Endodermal cell (in vitro differentiated cells): ENCODE results near the gene PCF11. TPM values are rescaled to one million over a fixed set of nuclear protein-coding genes. Genes with fewer than 3 reads are reported as not detected.

ENCODE experiments used
- DNase-seq: peaks from one replicate; pipeline ENCODE4 v3.0.0-alpha.2; 2017
- H3K27ac ChIP-seq: 2 replicates; pipeline ENCODE4 v1.5.1; 2013; ENCODE audit warnings: mild to moderate bottlenecking, low read depth, low read length, moderate library complexity
- H3K27me3 ChIP-seq: 2 replicates; pipeline ENCODE4 v1.6.1; 2013; ENCODE audit warnings: mild to moderate bottlenecking, low read length, moderate library complexity; ENCODE audit not compliant: insufficient read depth, control insufficient read depth, poor library complexity, severe bottlenecking
- H3K36me3 ChIP-seq: 2 replicates; pipeline ENCODE4 v1.7.0; 2013; ENCODE audit warnings: mild to moderate bottlenecking, low read length, moderate library complexity; ENCODE audit not compliant: control insufficient read depth, insufficient read depth
- H3K4me1 ChIP-seq: one replicate; pipeline ENCODE4 v1.7.0; 2013; ENCODE audit warnings: low read length; ENCODE audit not compliant: control insufficient read depth, insufficient read depth
- H3K4me3 ChIP-seq: 2 replicates; pipeline ENCODE4 v1.5.1; 2013; ENCODE audit warnings: mild to moderate bottlenecking, low read length, moderate library complexity
- H3K9ac ChIP-seq: 2 replicates; pipeline ENCODE4 v1.6.1; 2013; ENCODE audit warnings: mild to moderate bottlenecking, low read length, moderate library complexity; ENCODE audit not compliant: poor library complexity, severe bottlenecking; ENCODE audit errors: extremely low read depth
- H3K9me3 ChIP-seq: 2 replicates; pipeline ENCODE4 v1.6.1; 2013; ENCODE audit warnings: mild to moderate bottlenecking, low read length, moderate library complexity; ENCODE audit not compliant: control insufficient read depth
- H3K27ac Mint-ChIP-seq: 2 replicates; pipeline ENCODE4 v1.8.0; 2020; ENCODE audit warnings: mixed read lengths
- H3K27me3 Mint-ChIP-seq: 2 replicates; pipeline ENCODE4 v1.8.0; 2021; ENCODE audit warnings: mild to moderate bottlenecking, mixed read lengths; ENCODE audit not compliant: insufficient read depth
- H3K36me3 Mint-ChIP-seq: 2 replicates; pipeline ENCODE4 v1.8.0; 2020; ENCODE audit warnings: low read depth, mixed read lengths
- H3K4me1 Mint-ChIP-seq: 2 replicates; pipeline ENCODE4 v1.8.0; 2020; ENCODE audit warnings: mixed read lengths
- H3K4me3 Mint-ChIP-seq: 2 replicates; pipeline ENCODE4 v1.8.0; 2020; ENCODE audit warnings: mild to moderate bottlenecking, moderate library complexity, mixed read lengths
- H3K9me3 Mint-ChIP-seq: 2 replicates; pipeline ENCODE4 v1.8.0; 2020; ENCODE audit warnings: mild to moderate bottlenecking, mixed read lengths
- WGBS, 2 experiments: methylation state at CpG; one replicate each; pipeline versions ENCODE4 v1.1.5 to v1.1.7; 2013; ENCODE audit warnings: missing lambda C conversion rate in 2 of 2, mixed read lengths in 1 of 2; ENCODE audit not compliant: insufficient coverage in 1 of 2, insufficient read length in 1 of 2; 5-methylcytosine and 5-hydroxymethylcytosine counted together
- total RNA-seq, 2 donors: library from RNA; stranded (reverse); fragmentation: NEBNext Ultra II Directional in 1 of 2; extraction: Animal tissue kit (Norgen Biotek cat#: 25700) in 1 of 2; gene quantifications; 2 replicates in 1 of 2; 3 replicates in 1 of 2; pipeline ENCODE4 v1.2.1, GENCODE V29; 2021
- TF ChIP-seq, protein P1 (sequence below): fragments of 200-600 bp; sonication (generic); conservative IDR thresholded peaks from 2 replicates; pipeline ENCODE4 v1.5.0; 2021; ENCODE audit warnings: antibody characterized with exemption, mild to moderate bottlenecking

Gene PCF11
- total RNA-seq, 2 donors from 2014 or later = 52.7 to 67.7 TPM

GRCh38 chr11:83150450-83150849 is 6.5 kb upstream of the PCF11 start:
- 80 to 97% methylated on average over 1 to 2 of the region's 2 CpGs for whole genome bisulfite sequencing, 2 experiments
- no peaks in the 10 kb centered on the region for H3K27me3 Mint-ChIP-seq
- peaks cover 13% of the 10 kb centered on the region for H3K4me1 Mint-ChIP-seq
- H3K36me3 ChIP-seq = no peaks in the 10 kb centered on the region
- no peak overlapping the region for H3K27ac ChIP-seq
- TF ChIP-seq, protein P1, sequence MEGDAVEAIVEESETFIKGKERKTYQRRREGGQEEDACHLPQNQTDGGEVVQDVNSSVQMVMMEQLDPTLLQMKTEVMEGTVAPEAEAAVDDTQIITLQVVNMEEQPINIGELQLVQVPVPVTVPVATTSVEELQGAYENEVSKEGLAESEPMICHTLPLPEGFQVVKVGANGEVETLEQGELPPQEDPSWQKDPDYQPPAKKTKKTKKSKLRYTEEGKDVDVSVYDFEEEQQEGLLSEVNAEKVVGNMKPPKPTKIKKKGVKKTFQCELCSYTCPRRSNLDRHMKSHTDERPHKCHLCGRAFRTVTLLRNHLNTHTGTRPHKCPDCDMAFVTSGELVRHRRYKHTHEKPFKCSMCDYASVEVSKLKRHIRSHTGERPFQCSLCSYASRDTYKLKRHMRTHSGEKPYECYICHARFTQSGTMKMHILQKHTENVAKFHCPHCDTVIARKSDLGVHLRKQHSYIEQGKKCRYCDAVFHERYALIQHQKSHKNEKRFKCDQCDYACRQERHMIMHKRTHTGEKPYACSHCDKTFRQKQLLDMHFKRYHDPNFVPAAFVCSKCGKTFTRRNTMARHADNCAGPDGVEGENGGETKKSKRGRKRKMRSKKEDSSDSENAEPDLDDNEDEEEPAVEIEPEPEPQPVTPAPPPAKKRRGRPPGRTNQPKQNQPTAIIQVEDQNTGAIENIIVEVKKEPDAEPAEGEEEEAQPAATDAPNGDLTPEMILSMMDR = no peak
- no peaks in the 10 kb centered on the region for H3K9me3 Mint-ChIP-seq
- no peaks in the 10 kb centered on the region for H3K9me3 ChIP-seq
- no peaks in the 10 kb centered on the region for H3K4me1 ChIP-seq
- no peak overlapping the region for H3K9ac ChIP-seq
- H3K4me3 Mint-ChIP-seq = no peak overlapping the region
- no peak overlapping the region for H3K4me3 ChIP-seq
- no peak overlapping the region for H3K27ac Mint-ChIP-seq
- no peak for DNase-seq
- no peaks in the 10 kb centered on the region for H3K36me3 Mint-ChIP-seq
- no peaks in the 10 kb centered on the region for H3K27me3 ChIP-seq

DNA sequence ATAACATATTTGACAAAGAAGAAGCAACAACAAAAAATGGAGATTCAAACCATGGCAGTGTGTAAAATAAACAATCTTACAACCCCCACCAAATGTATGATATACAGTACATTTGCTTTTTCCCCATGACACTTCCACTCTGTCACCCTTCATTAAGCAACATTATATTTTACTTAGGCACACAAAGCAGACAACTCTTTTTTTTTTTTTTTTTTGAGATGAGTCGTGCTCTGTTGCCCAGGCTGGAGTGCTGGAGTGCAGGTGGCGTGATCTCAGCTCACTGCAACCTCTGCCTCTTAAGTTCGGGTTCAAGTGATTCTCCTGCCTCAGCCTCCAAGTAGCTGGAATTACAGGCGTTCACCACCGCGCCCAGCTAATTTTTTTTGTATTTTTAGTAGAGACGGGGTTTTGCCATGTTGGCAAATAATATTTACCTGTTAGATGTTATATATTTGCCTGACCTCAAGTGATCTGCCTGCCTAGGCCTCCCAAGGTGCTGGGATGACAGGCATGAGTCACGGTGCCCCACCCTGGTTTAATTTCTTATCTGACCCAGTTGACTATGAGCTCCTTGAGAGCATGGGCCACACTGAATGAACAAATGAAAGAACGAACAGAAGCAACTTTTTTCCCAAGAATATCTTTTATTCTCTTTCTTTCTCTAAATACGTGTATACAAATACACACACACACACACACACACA is 5.5 kb upstream of the PCF11 start:
- H3K9me3 Mint-ChIP-seq = no peaks in the 10 kb centered on the region
- TF ChIP-seq, protein P1 = no peak
- Histone ChIP-seq H3K4me3 (no peak overlapping the region), H3K27me3 (no peaks in the 10 kb centered on the region), H3K4me1 (no peaks in the 10 kb centered on the region), H3K9ac (no peak overlapping the region), H3K9me3 (no peaks in the 10 kb centered on the region), H3K27ac (no peak overlapping the region), H3K36me3 (no peaks in the 10 kb centered on the region)
- H3K4me1 Mint-ChIP-seq = peaks cover 13% of the 10 kb centered on the region
- no peaks in the 10 kb centered on the region for H3K36me3 Mint-ChIP-seq
- 90 to 93% methylated on average over 7 to 9 of the region's 10 CpGs for WGBS, 2 experiments
- no peak overlapping the region for H3K27ac Mint-ChIP-seq
- no peaks in the 10 kb centered on the region for H3K27me3 Mint-ChIP-seq
- no peak overlapping the region for H3K4me3 Mint-ChIP-seq
- DNase-seq = no peak

DNA sequence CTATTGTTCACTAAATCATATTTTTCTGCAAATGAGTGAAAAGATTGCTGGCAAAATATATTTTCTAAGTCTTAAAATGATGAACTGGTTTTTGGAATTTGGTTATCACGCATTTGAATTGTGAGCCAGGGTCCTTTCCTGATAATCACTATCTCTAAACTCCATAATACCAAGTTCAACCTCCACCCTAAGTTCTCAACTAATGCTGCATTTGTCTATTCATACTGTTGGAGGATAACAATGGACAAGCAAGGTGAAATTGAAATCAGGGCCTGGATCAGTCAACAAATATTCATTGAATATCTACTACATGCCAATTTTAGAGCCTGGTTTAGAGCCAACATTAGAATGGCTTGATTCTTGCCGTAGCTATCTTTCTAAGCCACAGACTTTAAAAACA is 4.7 kb upstream of the PCF11 start:
- Mint-ChIP-seq H3K27ac (no peak overlapping the region), H3K4me1 (peaks cover 9% of the 10 kb centered on the region), H3K27me3 (peaks cover 2% of the 10 kb centered on the region), H3K4me3 (no peak overlapping the region), H3K9me3 (no peaks in the 10 kb centered on the region), H3K36me3 (peaks cover 2% of the 10 kb centered on the region)
- Histone ChIP-seq H3K4me1 (no peaks in the 10 kb centered on the region), H3K4me3 (no peak overlapping the region), H3K27me3 (no peaks in the 10 kb centered on the region), H3K9me3 (no peaks in the 10 kb centered on the region), H3K9ac (no peak overlapping the region), H3K36me3 (no peaks in the 10 kb centered on the region), H3K27ac (no peak overlapping the region)
- DNase-seq = no peak
- WGBS, 2 experiments = 83 to 88% methylated on average over 1 of the region's 2 CpGs
- TF ChIP-seq, protein P1 = no peak
